HG03097 (cell line): ENCODE data around the gene RD3L.
"Not testable (repeated sequence)": the region's sequence is repeated elsewhere in the genome, so short reads cannot be mapped to it uniquely, and the experiment has no call there.

Source experiments
- ATAC-seq: cut with Tn5 transposase; IDR thresholded peaks from one replicate; pipeline ENCODE4 v1.9.1; 2021; ENCODE audit not compliant: unreplicated experiment, low FRiP score

RD3L gene

DNA sequence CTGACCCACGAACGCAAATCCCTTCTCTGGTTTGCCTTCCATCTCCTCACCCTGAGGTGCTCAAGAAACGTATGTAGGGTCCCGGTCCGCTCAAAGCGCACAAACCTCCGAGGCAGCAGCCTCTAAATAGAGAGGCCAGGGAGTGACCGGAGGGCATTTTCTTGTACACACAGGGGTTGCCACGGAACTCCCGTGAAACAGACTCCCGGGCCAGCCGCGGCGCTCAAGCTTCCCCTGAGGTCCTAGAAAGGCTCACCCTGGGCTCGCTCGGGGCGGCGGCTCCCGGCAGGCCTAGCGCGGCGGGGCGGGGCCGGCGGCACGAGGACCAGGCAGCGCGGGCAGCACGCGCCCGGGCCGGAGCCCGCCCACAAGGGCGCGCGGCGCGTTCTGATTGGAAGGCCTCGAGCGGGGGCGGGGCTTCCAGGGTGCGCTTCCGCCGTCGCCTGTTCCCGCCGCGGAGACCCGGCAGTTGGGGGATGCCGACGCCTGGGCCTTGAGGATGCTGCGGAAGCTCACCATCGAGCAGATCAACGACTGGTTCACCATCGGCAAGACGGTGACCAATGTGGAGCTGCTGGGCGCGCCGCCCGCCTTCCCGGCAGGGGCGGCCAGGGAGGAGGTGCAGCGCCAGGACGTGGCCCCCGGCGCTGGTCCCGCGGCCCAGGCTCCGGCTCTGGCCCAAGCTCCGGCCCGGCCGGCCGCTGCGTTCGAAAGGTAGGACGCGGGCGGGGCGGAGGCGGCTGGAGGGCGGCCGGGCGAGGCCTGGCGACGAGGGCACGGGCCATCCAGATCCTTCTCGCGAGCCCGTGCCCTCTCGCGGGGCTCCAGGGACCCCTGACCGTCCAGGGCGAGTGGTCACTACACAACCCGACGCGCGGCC lies 14.1 kb downstream of the RD3L start, which contains the start of gene TDRD9:
Gene TDRD9, plus strand, starts transcription at position 446 of the 880 bp plus-strand sequence. Its CDS starts 54 bp downstream, at position 500.
- ATAC-seq = no peak

- no peak for ATAC-seq
Observed at GRCh38 chr14:103927566-103927965, 14.8 kb downstream of the RD3L start.

DNA sequence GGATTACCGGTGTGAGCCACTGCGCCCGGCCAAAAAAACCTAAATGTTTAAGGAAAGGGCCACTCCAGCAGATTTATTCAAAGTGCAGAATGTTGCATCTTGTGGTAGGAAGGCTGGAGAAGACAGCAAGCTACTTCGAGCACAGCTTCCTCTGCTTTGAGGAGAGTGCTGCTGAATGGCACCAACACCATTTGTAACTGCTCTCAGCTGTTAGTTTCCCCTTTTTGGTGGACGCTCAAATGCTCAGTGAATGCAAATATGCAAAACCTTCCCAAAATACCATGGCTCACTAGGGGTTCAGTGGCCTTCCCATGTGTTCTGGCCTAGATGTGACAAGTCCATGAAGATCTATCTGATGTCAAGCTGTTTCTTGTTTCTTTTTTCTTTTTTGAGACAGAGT lies 17.0 kb downstream of the RD3L start:
- ATAC-seq = no peak

GRCh38 chr14:103923863-103924262 lies 18.5 kb downstream of the RD3L start:
- no peak for ATAC-seq

GRCh38 chr14:103921855-103922200 lies 20.5 kb downstream of the RD3L start:
- not testable (repeated sequence) for ATAC-seq

DNA sequence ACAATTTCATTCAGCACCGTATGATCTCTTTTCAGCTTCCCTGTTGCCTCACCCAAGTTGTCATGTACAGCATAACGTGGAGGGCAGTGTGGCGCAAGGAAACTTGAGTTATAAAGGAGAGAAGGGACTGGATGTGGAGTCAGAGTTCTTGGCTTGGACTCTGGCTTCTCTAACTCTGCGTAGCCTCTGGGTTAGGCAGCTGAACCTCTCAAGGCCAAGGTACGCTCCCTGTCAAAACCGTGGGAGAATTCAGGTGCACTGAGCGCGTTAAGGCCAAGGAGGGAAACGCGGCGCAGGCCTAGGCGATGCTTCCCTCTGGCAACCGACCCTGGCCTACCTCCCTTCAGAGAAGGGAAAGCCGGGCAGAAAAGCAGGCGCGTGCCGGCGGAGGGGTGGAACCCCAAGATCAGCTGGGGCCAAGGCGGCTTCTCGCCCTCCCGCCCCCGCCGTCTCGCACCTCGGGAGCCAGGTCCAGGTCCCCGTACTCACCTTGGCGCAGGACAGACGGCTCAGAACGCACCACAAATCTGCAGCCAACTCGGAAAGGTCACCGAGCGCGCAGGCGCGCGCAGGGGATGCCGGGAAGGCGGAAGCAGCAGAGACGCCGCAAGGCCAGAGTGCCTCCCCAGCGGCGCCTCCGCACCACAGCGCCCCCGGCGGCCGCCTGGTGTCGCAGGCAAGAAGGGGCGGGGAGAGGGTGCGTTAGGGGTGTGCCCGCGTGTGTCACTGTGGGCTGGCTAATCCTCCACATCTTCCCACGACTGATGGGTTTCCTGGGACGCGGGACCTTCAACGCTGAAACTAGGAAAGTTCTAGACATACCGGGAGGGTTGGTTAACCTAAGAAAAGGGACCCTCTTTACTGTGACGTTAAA lies 21.1 kb downstream of the RD3L start:
- peak; percentile 98 for ATAC-seq

- no peak for ATAC-seq
Observed at GRCh38 chr14:103916636-103917262, 25.6 kb downstream of the RD3L start.

- no peak for ATAC-seq
Observed at GRCh38 chr14:103915616-103916015, 26.7 kb downstream of the RD3L start.

GRCh38 chr14:103910984-103911383 lies 31.3 kb downstream of the RD3L start:
- ATAC-seq = no peak

- ATAC-seq = no peak
Observed at GRCh38 chr14:103910262-103910935, 31.9 kb downstream of the RD3L start.

DNA sequence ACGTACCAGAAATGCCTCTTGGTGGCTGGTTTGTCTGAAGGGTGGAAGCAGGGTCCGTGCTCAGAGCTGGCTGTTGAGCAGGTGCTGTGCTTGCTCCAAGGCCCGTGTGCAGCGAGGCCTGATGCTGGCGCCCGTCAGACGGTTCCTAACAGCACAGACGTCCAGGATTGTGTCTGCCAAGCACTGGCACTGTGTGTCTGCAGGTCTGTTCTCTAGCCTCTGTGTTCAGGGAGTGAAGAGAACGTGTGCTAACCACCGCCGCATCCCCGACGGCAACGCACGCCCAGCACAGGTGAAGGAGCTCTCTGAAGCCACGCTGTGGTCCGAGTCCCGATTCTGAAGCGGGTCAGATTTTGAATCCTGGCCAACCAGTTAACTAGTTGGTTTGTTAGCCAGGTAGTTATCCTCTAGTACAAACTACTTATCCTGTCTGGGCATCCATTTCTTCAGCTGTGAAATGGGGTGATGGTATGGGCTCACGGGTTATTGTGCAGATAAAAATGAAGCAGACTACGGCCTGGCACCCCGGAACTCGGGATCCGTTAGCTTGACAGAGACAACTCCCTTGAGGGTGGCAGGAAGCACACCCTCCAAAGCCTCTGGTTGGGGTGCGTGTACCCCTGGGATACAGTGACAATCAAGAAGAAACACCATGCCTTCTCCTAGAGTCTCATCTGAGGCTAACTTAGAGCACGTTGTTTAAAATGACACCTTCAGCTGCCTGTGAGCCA lies 32.6 kb downstream of the RD3L start:
- ATAC-seq = no peak

- ATAC-seq = no peak
Observed at GRCh38 chr14:103908580-103908979, 33.7 kb downstream of the RD3L start.

GRCh38 chr14:103905842-103906456 lies 36.4 kb downstream of the RD3L start:
- no peak for ATAC-seq

DNA sequence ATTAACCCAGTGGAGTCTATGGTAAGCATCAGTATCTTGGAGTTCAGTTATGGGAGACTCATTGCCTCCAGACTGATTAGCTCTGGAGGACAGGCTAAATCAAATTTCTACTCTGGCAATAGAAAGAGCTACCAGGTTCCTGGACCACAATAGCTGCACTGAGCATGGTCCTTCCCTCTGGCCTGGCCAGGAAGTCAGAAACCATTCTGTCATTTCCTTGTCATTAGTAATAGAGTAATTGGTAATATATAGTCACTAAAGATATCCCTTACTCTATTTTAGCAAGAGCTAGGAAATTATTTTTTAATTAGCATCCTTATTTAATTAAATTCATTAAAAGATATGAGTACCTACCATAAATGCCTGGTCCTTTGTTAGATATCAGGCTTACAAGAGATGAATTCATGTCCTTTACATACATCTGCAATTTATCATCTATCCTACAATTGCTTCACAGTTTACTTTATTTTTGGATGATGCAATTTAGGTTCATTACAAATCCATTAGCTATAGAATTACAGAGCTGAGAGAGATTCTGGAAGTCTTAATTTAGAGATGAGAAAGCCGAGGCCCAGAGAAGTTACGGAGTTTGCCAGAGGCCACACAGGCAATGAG lies 37.7 kb downstream of the RD3L start:
- ATAC-seq = no peak

GRCh38 chr14:103899833-103900232 lies 42.5 kb downstream of the RD3L start:
- no peak for ATAC-seq

DNA sequence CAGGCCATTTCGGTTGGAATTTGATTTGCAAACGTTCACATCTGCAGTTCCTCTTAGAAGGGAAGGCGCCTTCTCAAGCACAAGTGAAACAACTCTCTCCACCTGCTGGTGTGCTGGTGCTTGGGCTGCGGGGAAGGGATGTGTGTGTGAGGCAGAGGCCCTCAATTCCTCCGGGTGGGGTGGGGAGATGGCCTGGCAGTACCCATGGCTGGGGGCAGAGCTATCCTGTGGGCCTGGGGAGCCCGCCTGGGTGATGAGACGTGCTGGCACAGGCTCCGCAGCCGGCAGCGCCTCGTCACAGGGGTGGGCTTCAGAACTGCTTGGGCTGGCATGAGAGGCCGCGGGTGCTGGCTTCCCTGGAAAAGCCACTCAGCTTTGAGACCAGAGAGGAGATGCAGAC lies 43.0 kb downstream of the RD3L start:
- no peak for ATAC-seq

GRCh38 chr14:103898711-103899110 lies 43.6 kb downstream of the RD3L start:
- ATAC-seq = no peak

DNA sequence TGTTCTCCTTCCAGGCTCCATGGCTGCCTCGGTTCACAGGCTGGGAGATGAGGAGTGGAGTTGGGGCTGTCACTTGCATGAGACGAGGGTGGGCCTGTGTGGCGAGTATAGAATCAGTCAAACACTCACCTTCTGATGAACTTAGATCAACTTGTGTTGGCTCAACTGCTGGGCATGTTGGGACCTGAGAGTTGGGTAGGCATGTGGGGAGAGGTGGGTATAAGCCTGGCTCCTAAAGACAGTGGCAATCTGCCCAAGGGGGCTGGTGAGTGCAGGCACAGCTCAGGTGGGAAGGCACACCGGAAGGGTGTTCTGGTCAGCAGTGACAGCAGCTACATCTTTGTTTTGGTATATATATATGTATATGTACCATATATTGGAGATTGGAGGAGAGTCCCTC lies 44.1 kb downstream of the RD3L start:
- no peak for ATAC-seq
